K562 (cell line): ENCODE data around the gene ADM2. TPM values are rescaled to one million over a fixed set of nuclear protein-coding genes. Genes with fewer than 3 reads are reported as not detected.

Experiments
- PRMT5 ChIP-seq: sonication (generic); formaldehyde crosslinking; IDR thresholded peaks from 2 replicates; pipeline ENCODE4 v1.5.0; 2020; ENCODE audit warnings: missing genetic modification reagents
- SMAD2 ChIP-seq: fragments of 150-350 bp; IDR thresholded peaks from 2 replicates; pipeline ENCODE4 v1.6.1; 2014; ENCODE audit warnings: low read depth, mild to moderate bottlenecking, low read length
- polyA plus RNA-seq, 8 experiments: library from polyadenylated mRNA; depleted of rRNA in 4 of 8; stranded (reverse) in 5 of 8; unstranded in 3 of 8; fragments of >200 nt; fragmentation: Nextera tagmentation in 2 of 8; fragmentation: Illumina TruSeq in 1 of 8; extraction: Ambion mirVana in 2 of 8; extraction: Trizol in 1 of 8; gene quantifications; 2 replicates each; pipeline versions ENCODE4 v1.2.1 to v1.2.3, GENCODE V29; 2011 to 2014; ENCODE audit warnings: inconsistent platforms in 1 of 8, missing spikeins in 1 of 8
- total RNA-seq, 7 experiments: library from RNA; depleted of rRNA in 6 of 7; stranded (reverse); fragments of >200 nt in 6 of 7; fragmentation: Illumina TruSeq in 2 of 7; extraction: Trizol in 2 of 7; gene quantifications; 2 replicates each; pipeline versions ENCODE4 v1.2.1 to v1.2.3, GENCODE V29; 2011 to 2021; ENCODE audit warnings: low replicate concordance in 1 of 7
- TF ChIP-seq, protein P1 (sequence below), 2 experiments: fragments of 450-650 bp in 1 of 2; sonication (generic) in 1 of 2; formaldehyde crosslinking in 1 of 2; IDR thresholded peaks; 2 replicates each; pipeline versions ENCODE4 v1.7.1 to v1.9.0; 2016 to 2022; ENCODE audit warnings: inconsistent platforms in 1 of 2, mild to moderate bottlenecking in 1 of 2, missing genetic modification reagents in 1 of 2
- TF ChIP-seq, protein P2 (sequence below): fragments of 450-650 bp; formaldehyde crosslinking; IDR thresholded peaks from 2 replicates; pipeline ENCODE4 v1.4.0; 2020; ENCODE audit warnings: mild to moderate bottlenecking, moderate library complexity

The ADM2 gene
- total and polyA plus RNA-seq, 9 of the 15 experiments (the other 6 are each of a cell fraction or from before 2014, with no cell fraction given), result 0.11 to 5.1 (median 0.38) TPM

DNA sequence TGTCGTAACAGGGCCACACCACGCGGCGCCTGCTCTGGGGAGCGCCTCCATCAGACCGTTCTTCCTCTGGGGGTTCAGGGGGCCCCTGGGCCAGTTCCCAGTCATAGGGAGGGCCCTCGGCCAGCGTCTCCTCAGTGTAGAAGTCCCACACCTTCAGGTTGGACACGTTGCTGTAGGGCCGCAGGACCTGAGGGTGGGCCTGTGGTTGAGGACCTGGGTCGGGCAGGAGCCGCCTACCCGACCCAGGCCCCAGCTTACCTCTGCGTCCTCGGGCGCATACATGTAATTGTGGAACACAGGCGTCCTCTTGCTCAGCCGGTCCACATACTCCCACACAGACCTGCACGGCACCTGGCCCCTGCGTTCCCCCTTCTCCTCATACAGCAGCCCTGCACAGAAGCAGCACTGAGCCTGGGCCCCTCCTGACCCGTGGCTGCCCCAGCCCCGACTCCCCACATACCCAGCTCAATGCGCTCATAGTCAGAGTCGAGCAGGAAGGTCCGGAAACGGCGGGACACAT, 26.7 kb upstream of the ADM2 start (continued):
- TF ChIP-seq, protein P1, sequence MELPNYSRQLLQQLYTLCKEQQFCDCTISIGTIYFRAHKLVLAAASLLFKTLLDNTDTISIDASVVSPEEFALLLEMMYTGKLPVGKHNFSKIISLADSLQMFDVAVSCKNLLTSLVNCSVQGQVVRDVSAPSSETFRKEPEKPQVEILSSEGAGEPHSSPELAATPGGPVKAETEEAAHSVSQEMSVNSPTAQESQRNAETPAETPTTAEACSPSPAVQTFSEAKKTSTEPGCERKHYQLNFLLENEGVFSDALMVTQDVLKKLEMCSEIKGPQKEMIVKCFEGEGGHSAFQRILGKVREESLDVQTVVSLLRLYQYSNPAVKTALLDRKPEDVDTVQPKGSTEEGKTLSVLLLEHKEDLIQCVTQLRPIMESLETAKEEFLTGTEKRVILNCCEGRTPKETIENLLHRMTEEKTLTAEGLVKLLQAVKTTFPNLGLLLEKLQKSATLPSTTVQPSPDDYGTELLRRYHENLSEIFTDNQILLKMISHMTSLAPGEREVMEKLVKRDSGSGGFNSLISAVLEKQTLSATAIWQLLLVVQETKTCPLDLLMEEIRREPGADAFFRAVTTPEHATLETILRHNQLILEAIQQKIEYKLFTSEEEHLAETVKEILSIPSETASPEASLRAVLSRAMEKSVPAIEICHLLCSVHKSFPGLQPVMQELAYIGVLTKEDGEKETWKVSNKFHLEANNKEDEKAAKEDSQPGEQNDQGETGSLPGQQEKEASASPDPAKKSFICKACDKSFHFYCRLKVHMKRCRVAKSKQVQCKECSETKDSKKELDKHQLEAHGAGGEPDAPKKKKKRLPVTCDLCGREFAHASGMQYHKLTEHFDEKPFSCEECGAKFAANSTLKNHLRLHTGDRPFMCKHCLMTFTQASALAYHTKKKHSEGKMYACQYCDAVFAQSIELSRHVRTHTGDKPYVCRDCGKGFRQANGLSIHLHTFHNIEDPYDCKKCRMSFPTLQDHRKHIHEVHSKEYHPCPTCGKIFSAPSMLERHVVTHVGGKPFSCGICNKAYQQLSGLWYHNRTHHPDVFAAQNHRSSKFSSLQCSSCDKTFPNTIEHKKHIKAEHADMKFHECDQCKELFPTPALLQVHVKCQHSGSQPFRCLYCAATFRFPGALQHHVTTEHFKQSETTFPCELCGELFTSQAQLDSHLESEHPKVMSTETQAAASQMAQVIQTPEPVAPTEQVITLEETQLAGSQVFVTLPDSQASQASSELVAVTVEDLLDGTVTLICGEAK (IDR thresholded peaks at IDR 0.05), result no peak
- TF ChIP-seq, protein P1 (CRISPR knock-in tag; IDR thresholded peaks at IDR 0.05), result no peak
- TF ChIP-seq SMAD2 (no peak), PRMT5 (CRISPR knock-in tag) (no peak)
- TF ChIP-seq, protein P2, sequence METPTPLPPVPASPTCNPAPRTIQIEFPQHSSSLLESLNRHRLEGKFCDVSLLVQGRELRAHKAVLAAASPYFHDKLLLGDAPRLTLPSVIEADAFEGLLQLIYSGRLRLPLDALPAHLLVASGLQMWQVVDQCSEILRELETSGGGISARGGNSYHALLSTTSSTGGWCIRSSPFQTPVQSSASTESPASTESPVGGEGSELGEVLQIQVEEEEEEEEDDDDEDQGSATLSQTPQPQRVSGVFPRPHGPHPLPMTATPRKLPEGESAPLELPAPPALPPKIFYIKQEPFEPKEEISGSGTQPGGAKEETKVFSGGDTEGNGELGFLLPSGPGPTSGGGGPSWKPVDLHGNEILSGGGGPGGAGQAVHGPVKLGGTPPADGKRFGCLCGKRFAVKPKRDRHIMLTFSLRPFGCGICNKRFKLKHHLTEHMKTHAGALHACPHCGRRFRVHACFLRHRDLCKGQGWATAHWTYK (CRISPR knock-in tag), result no peak
- TF ChIP-seq, all 486 proteins: peak for 1
